NCI-H1105 treated with DMSO at 0.1 percent for 48 hours (cell line): Measurements from ENCODE around the gene KCNIP1.

Experiments used
- DNase-seq: peaks from one replicate; lab custom pipeline; 2025; lab: John Stamatoyannopoulos, UW

The KCNIP1 gene

GRCh38 chr5:170628691-170629565 lies 125.1 kb downstream of the KCNIP1 start:
- no peak for DNase-seq

GRCh38 chr5:170629566-170630175 lies 125.9 kb downstream of the KCNIP1 start:
- DNase-seq, result no peak

- DNase-seq, result no peak
These were observed 126.4 kb downstream of the KCNIP1 start for GRCh38 chr5:170630226-170630625.

GRCh38 chr5:170630711-170631141 lies 126.9 kb downstream of the KCNIP1 start:
- no peak for DNase-seq

- DNase-seq, result no peak
These were observed 127.8 kb downstream of the KCNIP1 start for GRCh38 chr5:170631466-170632195.

GRCh38 chr5:170632266-170632984 lies 128.6 kb downstream of the KCNIP1 start:
- DNase-seq, result no peak

- DNase-seq, result no peak
These were observed 129.1 kb downstream of the KCNIP1 start for GRCh38 chr5:170632985-170633234.

GRCh38 chr5:170633235-170634081 lies 129.6 kb downstream of the KCNIP1 start:
- peak; percentile 69 for DNase-seq

- DNase-seq, result no peak
These were observed 130.6 kb downstream of the KCNIP1 start for GRCh38 chr5:170634256-170634990.

- no peak for DNase-seq
These were observed 131.9 kb downstream of the KCNIP1 start for GRCh38 chr5:170635706-170636105.

GRCh38 chr5:170636206-170636605 lies 132.4 kb downstream of the KCNIP1 start:
- no peak for DNase-seq

- DNase-seq, result no peak
These were observed 133.1 kb downstream of the KCNIP1 start for GRCh38 chr5:170636801-170637477.

GRCh38 chr5:170638051-170638450 lies 134.2 kb downstream of the KCNIP1 start:
- no peak for DNase-seq

- DNase-seq, result peak; percentile 10
These were observed 134.8 kb downstream of the KCNIP1 start for GRCh38 chr5:170638454-170639220.

- no peak for DNase-seq
These were observed 135.6 kb downstream of the KCNIP1 start for GRCh38 chr5:170639221-170639925.

GRCh38 chr5:170640731-170641588 lies 137.1 kb downstream of the KCNIP1 start:
- no peak for DNase-seq

- DNase-seq, result no peak
These were observed 137.8 kb downstream of the KCNIP1 start for GRCh38 chr5:170641589-170642031.
